ENCODE data around the gene SLF2. TPM values are rescaled to one million over a fixed set of nuclear protein-coding genes. Genes with fewer than 3 reads are reported as not detected.

Gene SLF2
- total RNA-seq, 2 donors from 2014 or later, result 31.5 to 38.9 TPM

DNA sequence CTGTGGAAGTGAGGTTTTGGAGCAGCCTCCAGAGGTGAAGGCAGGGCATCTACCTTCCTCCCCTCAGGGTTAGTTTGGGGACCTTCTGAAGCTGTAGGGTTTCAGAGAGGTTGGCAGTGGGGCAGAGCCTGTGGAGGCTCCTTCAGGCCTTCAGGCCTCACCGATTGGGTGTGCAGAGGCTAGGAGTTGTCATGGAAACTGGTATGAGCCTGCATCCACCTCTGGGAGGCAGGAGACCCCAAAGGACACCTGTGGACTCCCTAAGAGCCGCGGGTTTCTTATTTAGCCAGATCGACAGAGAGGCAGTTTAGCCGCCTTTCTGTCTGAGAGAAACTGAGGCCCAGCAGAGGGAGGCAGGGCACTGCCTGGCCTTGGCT, 88.9 kb downstream of the SLF2 start:
- 85 to 94% methylated on average over 5 of the region's 5 CpGs for WGBS, 2 experiments (ENCODE audit: insufficient coverage in 1 of 2, insufficient read length in 1 of 2)
- H3K4me3 ChIP-seq (ENCODE audit: low read length), result no peak overlapping the region

DNA sequence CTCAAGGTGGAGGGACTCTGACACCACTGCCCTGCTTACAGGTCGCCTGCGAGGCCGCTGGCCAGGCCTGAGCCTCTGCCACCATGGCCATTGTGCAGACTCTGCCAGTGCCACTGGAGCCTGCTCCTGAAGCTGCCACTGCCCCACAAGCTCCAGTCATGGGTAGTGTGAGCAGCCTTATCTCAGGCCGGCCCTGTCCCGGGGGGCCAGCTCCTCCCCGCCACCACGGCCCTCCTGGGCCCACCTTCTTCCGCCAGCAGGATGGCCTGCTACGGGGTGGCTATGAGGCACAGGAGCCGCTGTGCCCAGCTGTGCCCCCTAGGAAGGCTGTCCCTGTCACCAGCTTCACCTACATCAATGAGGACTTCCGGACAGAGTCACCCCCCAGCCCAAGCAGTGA, 89.7 kb downstream of the SLF2 start:
- peaks cover 12% of the 10 kb centered on the region for H3K4me1 Mint-ChIP-seq
- TF ChIP-seq, protein P1, sequence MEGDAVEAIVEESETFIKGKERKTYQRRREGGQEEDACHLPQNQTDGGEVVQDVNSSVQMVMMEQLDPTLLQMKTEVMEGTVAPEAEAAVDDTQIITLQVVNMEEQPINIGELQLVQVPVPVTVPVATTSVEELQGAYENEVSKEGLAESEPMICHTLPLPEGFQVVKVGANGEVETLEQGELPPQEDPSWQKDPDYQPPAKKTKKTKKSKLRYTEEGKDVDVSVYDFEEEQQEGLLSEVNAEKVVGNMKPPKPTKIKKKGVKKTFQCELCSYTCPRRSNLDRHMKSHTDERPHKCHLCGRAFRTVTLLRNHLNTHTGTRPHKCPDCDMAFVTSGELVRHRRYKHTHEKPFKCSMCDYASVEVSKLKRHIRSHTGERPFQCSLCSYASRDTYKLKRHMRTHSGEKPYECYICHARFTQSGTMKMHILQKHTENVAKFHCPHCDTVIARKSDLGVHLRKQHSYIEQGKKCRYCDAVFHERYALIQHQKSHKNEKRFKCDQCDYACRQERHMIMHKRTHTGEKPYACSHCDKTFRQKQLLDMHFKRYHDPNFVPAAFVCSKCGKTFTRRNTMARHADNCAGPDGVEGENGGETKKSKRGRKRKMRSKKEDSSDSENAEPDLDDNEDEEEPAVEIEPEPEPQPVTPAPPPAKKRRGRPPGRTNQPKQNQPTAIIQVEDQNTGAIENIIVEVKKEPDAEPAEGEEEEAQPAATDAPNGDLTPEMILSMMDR (conservative IDR thresholded peaks at IDR 0.05), result no peak
- H3K36me3 ChIP-seq (ENCODE audit: control insufficient read depth, insufficient read depth, low read length), result peaks cover 41% of the 10 kb centered on the region
- H3K9me3 ChIP-seq (ENCODE audit: control insufficient read depth, low read length), result no peaks in the 10 kb centered on the region
- H3K9me3 Mint-ChIP-seq, result no peaks in the 10 kb centered on the region
- no peak overlapping the region for H3K9ac ChIP-seq (ENCODE audit: extremely low read depth, low read length, poor library complexity, severe bottlenecking)
- H3K27ac ChIP-seq (ENCODE audit: low read depth, low read length), result no peak overlapping the region
- no peaks in the 10 kb centered on the region for H3K27me3 ChIP-seq (ENCODE audit: control insufficient read depth, insufficient read depth, low read length, poor library complexity, severe bottlenecking)
- no peak overlapping the region for H3K4me3 ChIP-seq (ENCODE audit: low read length)
- no peak overlapping the region for H3K4me3 Mint-ChIP-seq
- no peak for DNase-seq
- 82 to 90% methylated on average over 2 to 11 of the region's 11 CpGs for WGBS, 2 experiments (ENCODE audit: insufficient coverage in 1 of 2, insufficient read length in 1 of 2)
- H3K36me3 Mint-ChIP-seq (ENCODE audit: low read depth), result peaks cover 26% of the 10 kb centered on the region
- no peaks in the 10 kb centered on the region for H3K27me3 Mint-ChIP-seq (ENCODE audit: insufficient read depth)
- H3K4me1 ChIP-seq (ENCODE audit: control insufficient read depth, insufficient read depth, low read length), result no peaks in the 10 kb centered on the region
- no peak overlapping the region for H3K27ac Mint-ChIP-seq

More for the DNA sequence above, 88.9 kb downstream of the SLF2 start:
- Histone ChIP-seq H3K9me3 (ENCODE audit: control insufficient read depth, low read length) (no peaks in the 10 kb centered on the region), H3K9ac (ENCODE audit: extremely low read depth, low read length, poor library complexity, severe bottlenecking) (no peak overlapping the region), H3K27ac (ENCODE audit: low read depth, low read length) (no peak overlapping the region), H3K36me3 (ENCODE audit: control insufficient read depth, insufficient read depth, low read length) (peaks cover 41% of the 10 kb centered on the region), H3K4me1 (ENCODE audit: control insufficient read depth, insufficient read depth, low read length) (no peaks in the 10 kb centered on the region), H3K27me3 (ENCODE audit: control insufficient read depth, insufficient read depth, low read length, poor library complexity, severe bottlenecking) (no peaks in the 10 kb centered on the region)
- Mint-ChIP-seq H3K27ac (no peak overlapping the region), H3K4me3 (peak overlapping the region; percentile 67), H3K27me3 (ENCODE audit: insufficient read depth) (no peaks in the 10 kb centered on the region), H3K36me3 (ENCODE audit: low read depth) (peaks cover 26% of the 10 kb centered on the region), H3K9me3 (no peaks in the 10 kb centered on the region), H3K4me1 (peaks cover 13% of the 10 kb centered on the region)
- TF ChIP-seq, protein P1 (conservative IDR thresholded peaks at IDR 0.05), result no peak
- DNase-seq, result no peak

DNA sequence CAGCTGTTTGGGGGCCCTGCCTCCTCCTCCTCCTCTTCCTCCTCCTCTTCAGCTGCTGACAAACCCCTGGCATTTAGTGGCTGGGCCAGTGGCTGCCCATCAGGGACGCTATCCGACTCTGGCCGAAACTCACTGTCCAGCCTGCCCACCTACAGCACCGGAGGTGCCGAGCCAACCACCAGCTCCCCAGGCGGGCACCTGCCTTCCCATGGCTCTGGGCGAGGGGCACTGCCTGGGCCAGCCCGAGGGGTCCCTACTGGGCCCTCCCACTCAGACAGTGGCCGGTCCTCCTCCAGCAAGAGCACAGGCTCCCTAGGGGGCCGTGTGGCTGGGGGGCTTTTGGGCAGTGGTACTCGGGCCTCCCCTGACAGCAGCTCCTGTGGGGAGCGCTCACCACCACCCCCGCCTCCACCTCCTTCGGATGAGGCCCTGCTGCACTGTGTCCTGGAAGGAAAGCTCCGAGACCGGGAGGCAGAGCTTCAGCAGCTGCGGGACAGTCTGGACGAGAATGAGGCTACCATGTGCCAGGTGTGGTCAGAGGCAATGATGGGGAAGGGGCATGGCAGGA, 91.0 kb downstream of the SLF2 start:
- peaks cover 41% of the 10 kb centered on the region for H3K36me3 ChIP-seq (ENCODE audit: control insufficient read depth, insufficient read depth, low read length)
- Mint-ChIP-seq H3K4me3 (no peak overlapping the region), H3K27me3 (ENCODE audit: insufficient read depth) (no peaks in the 10 kb centered on the region), H3K4me1 (peaks cover 12% of the 10 kb centered on the region), H3K9me3 (no peaks in the 10 kb centered on the region), H3K36me3 (ENCODE audit: low read depth) (peaks cover 26% of the 10 kb centered on the region), H3K27ac (no peak overlapping the region)
- no peaks in the 10 kb centered on the region for H3K9me3 ChIP-seq (ENCODE audit: control insufficient read depth, low read length)
- TF ChIP-seq, protein P1 (conservative IDR thresholded peaks at IDR 0.05), result no peak
- H3K27ac ChIP-seq (ENCODE audit: low read depth, low read length), result no peak overlapping the region
- H3K4me3 ChIP-seq (ENCODE audit: low read length), result no peak overlapping the region
- no peak for DNase-seq
- H3K4me1 ChIP-seq (ENCODE audit: control insufficient read depth, insufficient read depth, low read length), result no peaks in the 10 kb centered on the region
- H3K9ac ChIP-seq (ENCODE audit: extremely low read depth, low read length, poor library complexity, severe bottlenecking), result no peak overlapping the region
- 88 to 95% methylated on average over 10 to 18 of the region's 18 CpGs for WGBS, 2 experiments (ENCODE audit: insufficient coverage in 1 of 2, insufficient read length in 1 of 2)
- no peaks in the 10 kb centered on the region for H3K27me3 ChIP-seq (ENCODE audit: control insufficient read depth, insufficient read depth, low read length, poor library complexity, severe bottlenecking)
